K562 (cell line): ENCODE results near the gene GPAT3. TPM values are rescaled to one million over a fixed set of nuclear protein-coding genes. Genes with fewer than 3 reads are reported as not detected.

Source experiments
- ARID1B ChIP-seq: fragments of 450-650 bp; IDR thresholded peaks from 2 replicates; pipeline ENCODE4 v1.6.1; 2016; ENCODE audit warnings: antibody characterized with exemption, mild to moderate bottlenecking, inconsistent platforms
- BACH1 ChIP-seq: fragments of 200-800 bp; sonication (Bioruptor generic); IDR thresholded peaks from 2 replicates; pipeline ENCODE4 v1.6.1; 2016; ENCODE audit warnings: missing genetic modification characterization, missing compliant biosample characterization
- BHLHE40 ChIP-seq: IDR thresholded peaks from 2 replicates; pipeline ENCODE4 v1.6.1; 2011; ENCODE audit warnings: low read length, improper control_type of control experiment
- BRD4 ChIP-seq: fragments of 200-600 bp; sonication (generic); IDR thresholded peaks from 2 replicates; pipeline ENCODE4 v1.6.1; 2017; ENCODE audit warnings: inconsistent platforms
- C11orf30 ChIP-seq: fragments of 450-650 bp; IDR thresholded peaks from 2 replicates; pipeline ENCODE4 v1.6.1; 2016; ENCODE audit warnings: low read depth, mild to moderate bottlenecking
- CLOCK ChIP-seq: fragments of 250-450 bp; sonication (Bioruptor Pico); IDR thresholded peaks from 2 replicates; pipeline ENCODE4 v1.4.0; 2020; ENCODE audit warnings: mild to moderate bottlenecking, moderate library complexity, borderline replicate concordance
- CTBP1 ChIP-seq: fragments of 450-650 bp; IDR thresholded peaks from 2 replicates; pipeline ENCODE4 v1.6.1; 2016; ENCODE audit warnings: borderline replicate concordance
- HDAC2 ChIP-seq: fragments of 450-650 bp; IDR thresholded peaks from 2 replicates; pipeline ENCODE4 v1.6.1; 2016; ENCODE audit warnings: mild to moderate bottlenecking
- HINFP ChIP-seq: fragments of 450-650 bp; conservative IDR thresholded peaks from 2 replicates; pipeline ENCODE4 v1.6.1; 2016; ENCODE audit warnings: missing genetic modification characterization, low read depth, mild to moderate bottlenecking, control low read depth, missing compliant biosample characterization
- JUND ChIP-seq, 2 experiments: IDR thresholded peaks; 2 replicates in 1 of 2; 3 replicates in 1 of 2; pipeline ENCODE4 v1.6.1; 2011; ENCODE audit warnings: borderline replicate concordance in 2 of 2, low read depth in 2 of 2, low read length in 2 of 2, improper control_type of control experiment in 1 of 2, missing biosample characterization in 1 of 2, missing genetic modification characterization in 1 of 2, missing genetic modification reagents in 1 of 2
- MAFK ChIP-seq: IDR thresholded peaks from 2 replicates; pipeline ENCODE4 v1.6.1; 2011; ENCODE audit warnings: low read length, improper control_type of control experiment
- MAZ ChIP-seq, 2 experiments: fragments of 450-650 bp in 1 of 2; sonication (generic) in 1 of 2; formaldehyde crosslinking; IDR thresholded peaks in 1 of 2; conservative IDR thresholded peaks in 1 of 2; 2 replicates each; pipeline versions ENCODE4 v1.4.0 to v1.5.0; 2020; ENCODE audit warnings: mild to moderate bottlenecking in 1 of 2, missing genetic modification reagents in 1 of 2
- MEIS2 ChIP-seq: fragments of 450-650 bp; IDR thresholded peaks from 2 replicates; pipeline ENCODE4 v1.6.1; 2014; ENCODE audit warnings: mild to moderate bottlenecking; ENCODE audit not compliant: partially characterized antibody
- MYNN ChIP-seq, 2 experiments: sonication (generic); formaldehyde crosslinking in 1 of 2; IDR thresholded peaks; 2 replicates each; pipeline versions ENCODE4 v1.5.0 to v1.6.1; 2016 to 2020; ENCODE audit warnings: antibody characterized with exemption in 1 of 2, missing genetic modification reagents in 1 of 2
- SAFB ChIP-seq: fragments of 200-400 bp; formaldehyde crosslinking; IDR thresholded peaks from 2 replicates; pipeline ENCODE4 v1.6.1; 2017; ENCODE audit warnings: low read depth, low read length, borderline replicate concordance
- SMARCA4 ChIP-seq: fragments of 450-650 bp; IDR thresholded peaks from 2 replicates; pipeline ENCODE4 v1.6.1; 2016
- SMARCB1 ChIP-seq: IDR thresholded peaks from 2 replicates; pipeline ENCODE4 v1.6.1; 2011; ENCODE audit warnings: improper control_type of control experiment, low read depth; ENCODE audit not compliant: insufficient read length
- TRIM24 ChIP-seq, 2 experiments: fragments of 450-650 bp; IDR thresholded peaks; 2 replicates each; pipeline ENCODE4 v1.6.1; 2016
- ZNF197 ChIP-seq: fragments of 200-800 bp; sonication (Bioruptor generic); IDR thresholded peaks from 2 replicates; pipeline ENCODE4 v1.6.1; 2016; ENCODE audit warnings: low read depth, missing genetic modification characterization, missing compliant biosample characterization
- polyA plus RNA-seq, 8 experiments: library from polyadenylated mRNA; depleted of rRNA in 4 of 8; stranded (reverse) in 5 of 8; unstranded in 3 of 8; fragments of >200 nt; fragmentation: Nextera tagmentation in 2 of 8; fragmentation: Illumina TruSeq in 1 of 8; extraction: Ambion mirVana in 2 of 8; extraction: Trizol in 1 of 8; gene quantifications; 2 replicates each; pipeline versions ENCODE4 v1.2.1 to v1.2.3, GENCODE V29; 2011 to 2014; ENCODE audit warnings: inconsistent platforms in 1 of 8, missing spikeins in 1 of 8
- total RNA-seq, 7 experiments: library from RNA; depleted of rRNA in 6 of 7; stranded (reverse); fragments of >200 nt in 6 of 7; fragmentation: Illumina TruSeq in 2 of 7; extraction: Trizol in 2 of 7; gene quantifications; 2 replicates each; pipeline versions ENCODE4 v1.2.1 to v1.2.3, GENCODE V29; 2011 to 2021; ENCODE audit warnings: low replicate concordance in 1 of 7
- TF ChIP-seq, protein P1 (sequence below): fragments of 450-650 bp; IDR thresholded peaks from 2 replicates; pipeline ENCODE4 v1.6.1; 2016
- TF ChIP-seq, protein P2 (sequence below), 2 experiments: fragments of 450-650 bp in 1 of 2; sonication (generic) in 1 of 2; formaldehyde crosslinking in 1 of 2; IDR thresholded peaks in 1 of 2; conservative IDR thresholded peaks in 1 of 2; 2 replicates each; pipeline versions ENCODE4 v1.6.1 to v1.8.1; 2016 to 2023; ENCODE audit warnings: mild to moderate bottlenecking in 2 of 2, moderate library complexity in 2 of 2, inconsistent platforms in 1 of 2, missing genetic modification reagents in 1 of 2

The GPAT3 gene
- total and polyA plus RNA-seq, 9 of the 15 experiments (the other 6 are each of a cell fraction or from before 2014, with no cell fraction given) = 4.1 to 16.1 (median 13.1) TPM

- TF ChIP-seq, protein P1, sequence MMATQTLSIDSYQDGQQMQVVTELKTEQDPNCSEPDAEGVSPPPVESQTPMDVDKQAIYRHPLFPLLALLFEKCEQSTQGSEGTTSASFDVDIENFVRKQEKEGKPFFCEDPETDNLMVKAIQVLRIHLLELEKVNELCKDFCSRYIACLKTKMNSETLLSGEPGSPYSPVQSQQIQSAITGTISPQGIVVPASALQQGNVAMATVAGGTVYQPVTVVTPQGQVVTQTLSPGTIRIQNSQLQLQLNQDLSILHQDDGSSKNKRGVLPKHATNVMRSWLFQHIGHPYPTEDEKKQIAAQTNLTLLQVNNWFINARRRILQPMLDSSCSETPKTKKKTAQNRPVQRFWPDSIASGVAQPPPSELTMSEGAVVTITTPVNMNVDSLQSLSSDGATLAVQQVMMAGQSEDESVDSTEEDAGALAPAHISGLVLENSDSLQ = peak; percentile 27; the same call in 1 of the 2 replicates
- TF ChIP-seq JUND (IDR thresholded peaks at IDR 0.05; ENCODE audit: borderline replicate concordance, low read depth, low read length) (peak; percentile 97), JUND (tag; IDR thresholded peaks at IDR 0.05; ENCODE audit: borderline replicate concordance, low read depth, low read length) (peak; percentile 95; the same call in 2 of the 3 replicates), SAFB (no peak), MYNN (IDR thresholded peaks at IDR 0.05) (peak; percentile 56; the same call in 1 of the 2 replicates), MYNN (CRISPR knock-in tag; IDR thresholded peaks at IDR 0.05) (no peak), MAFK (peak; percentile 97), ARID1B (peak; percentile 87), TRIM24 (IDR thresholded peaks at IDR 0.05) (peak; percentile 43 to 59; a peak in 2 of 4 replicates), SMARCB1 (peak; percentile 93), BRD4 (no peak), CTBP1 (peak; percentile 92), SMARCA4 (peak; percentile 92), HINFP (no peak), CLOCK (no peak), HDAC2 (peak; percentile 87), MAZ (CRISPR knock-in tag; conservative IDR thresholded peaks at IDR 0.05 in 1 of 2, IDR thresholded peaks at IDR 0.05 in 1 of 2) (peak in 1 of 2 experiments; percentile 25; a peak in 1 of 4 replicates), MEIS2 (peak; percentile 65), ZNF197 (CRISPR knock-in tag) (0 out of 2 replicates have a peak, but pooled peaks have one; percentile 30), BACH1 (peak; percentile 99), BHLHE40 (0 out of 2 replicates have a peak, but pooled peaks have one; percentile 41), C11orf30 (peak; percentile 96)
- TF ChIP-seq, protein P2, sequence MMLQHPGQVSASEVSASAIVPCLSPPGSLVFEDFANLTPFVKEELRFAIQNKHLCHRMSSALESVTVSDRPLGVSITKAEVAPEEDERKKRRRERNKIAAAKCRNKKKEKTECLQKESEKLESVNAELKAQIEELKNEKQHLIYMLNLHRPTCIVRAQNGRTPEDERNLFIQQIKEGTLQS (IDR thresholded peaks at IDR 0.05) = peak; percentile 95
- TF ChIP-seq, protein P2 (CRISPR knock-in tag; conservative IDR thresholded peaks at IDR 0.05) = no peak
These were observed 12.4 kb downstream of the GPAT3 start (continued) for GRCh38 chr4:83548151-83548905.
